WTC11 (cell line): ENCODE measurements around the gene BCAS3. TPM values are rescaled to one million over a fixed set of nuclear protein-coding genes. Genes with fewer than 3 reads are reported as not detected.

Experiments used
- ATAC-seq: fragments of 200-7000 bp; cut with Tn5 transposase; 2 replicates; pipeline ENCODE4 v1.10.0; 2021; ENCODE audit warnings: mild to moderate bottlenecking, moderate library complexity
- CTCF ChIA-PET: fragments of 300-600 bp; sonication (Branson Sonifier 250); formaldehyde crosslinking; loops from one replicate; lab custom pipeline; 2021; ENCODE audit warnings: antibody characterized with exemption; lab: Charles Lee
- POLR2A ChIA-PET: fragments of 350-600 bp; sonication (Branson Sonifier 250); formaldehyde crosslinking; loops from one replicate; lab custom pipeline; 2021; ENCODE audit warnings: antibody characterized with exemption; lab: Charles Lee
- DNase-seq: peaks from one replicate; pipeline ENCODE4 v3.0.0; 2021; ENCODE audit warnings: low spot score
- H3K27ac Mint-ChIP-seq: 2 replicates; pipeline ENCODE4 v1.8.0; 2021; ENCODE audit warnings: mixed read lengths
- H3K27me3 Mint-ChIP-seq: 2 replicates; pipeline ENCODE4 v1.8.0; 2021; ENCODE audit warnings: low read depth, mild to moderate bottlenecking, moderate library complexity, mixed read lengths
- H3K36me3 Mint-ChIP-seq: 2 replicates; pipeline ENCODE4 v1.8.0; 2021; ENCODE audit warnings: mixed read lengths
- H3K4me1 Mint-ChIP-seq: 2 replicates; pipeline ENCODE4 v1.8.0; 2022; ENCODE audit warnings: mixed read lengths
- H3K4me3 Mint-ChIP-seq: 2 replicates; pipeline ENCODE4 v1.8.0; 2021; ENCODE audit warnings: mild to moderate bottlenecking, moderate library complexity, mixed read lengths
- H3K9me3 Mint-ChIP-seq: 2 replicates; pipeline ENCODE4 v1.8.0; 2021; ENCODE audit warnings: mixed read lengths
- CBFB ChIP-seq: sonication (generic); formaldehyde crosslinking; IDR thresholded peaks from 2 replicates; pipeline ENCODE4 v1.8.1; 2022; ENCODE audit warnings: mild to moderate bottlenecking, low read depth, missing genetic modification reagents
- FOXJ3 ChIP-seq: sonication (generic); formaldehyde crosslinking; IDR thresholded peaks from 2 replicates; pipeline ENCODE4 v1.9.0; 2021; ENCODE audit warnings: missing genetic modification reagents, mild to moderate bottlenecking, borderline replicate concordance
- FOXK1 ChIP-seq: sonication (generic); formaldehyde crosslinking; IDR thresholded peaks from 2 replicates; pipeline ENCODE4 v1.8.0; 2022; ENCODE audit warnings: mild to moderate bottlenecking, moderate library complexity, missing genetic modification reagents
- FOXP1 ChIP-seq: sonication (generic); formaldehyde crosslinking; IDR thresholded peaks from 2 replicates; pipeline ENCODE4 v1.8.0; 2022; ENCODE audit warnings: missing genetic modification reagents, mild to moderate bottlenecking, moderate library complexity, borderline replicate concordance
- GRHL2 ChIP-seq: fragments of 250-450 bp; sonication (Bioruptor Pico); IDR thresholded peaks from 2 replicates; pipeline ENCODE4 v1.8.0; 2022; ENCODE audit warnings: mild to moderate bottlenecking, moderate library complexity; ENCODE audit not compliant: insufficient replicate concordance, severe bottlenecking
- KAT7 ChIP-seq: sonication (generic); formaldehyde crosslinking; IDR thresholded peaks from 2 replicates; pipeline ENCODE4 v1.8.1; 2023; ENCODE audit warnings: missing genetic modification reagents, mild to moderate bottlenecking, borderline replicate concordance
- MYBL2 ChIP-seq: sonication (generic); formaldehyde crosslinking; IDR thresholded peaks from 2 replicates; pipeline ENCODE4 v1.8.1; 2023; ENCODE audit warnings: mild to moderate bottlenecking, moderate library complexity, missing genetic modification reagents
- NFE2L1 ChIP-seq: sonication (generic); formaldehyde crosslinking; IDR thresholded peaks from 2 replicates; pipeline ENCODE4 v1.8.1; 2023; ENCODE audit warnings: missing genetic modification reagents
- NR3C1 ChIP-seq: sonication (generic); formaldehyde crosslinking; conservative IDR thresholded peaks from 2 replicates; pipeline ENCODE4 v1.8.1; 2023; ENCODE audit warnings: low read depth, mild to moderate bottlenecking, missing genetic modification reagents
- ZNF219 ChIP-seq: sonication (generic); formaldehyde crosslinking; IDR thresholded peaks from 2 replicates; pipeline ENCODE4 v1.8.0; 2023; ENCODE audit warnings: missing genetic modification reagents, mild to moderate bottlenecking, borderline replicate concordance
- ZNF263 ChIP-seq: sonication (generic); formaldehyde crosslinking; IDR thresholded peaks from 2 replicates; pipeline ENCODE4 v1.8.1; 2022; ENCODE audit warnings: low read depth, mild to moderate bottlenecking, moderate library complexity, missing genetic modification reagents
- ZNF416 ChIP-seq: fragments of 250-450 bp; sonication (Bioruptor Pico); IDR thresholded peaks from 2 replicates; pipeline ENCODE4 v1.9.0; 2021; ENCODE audit warnings: mild to moderate bottlenecking, inconsistent platforms
- total RNA-seq: library from RNA; stranded (reverse); gene quantifications from 3 replicates; pipeline ENCODE4 v1.2.3, GENCODE V29; 2021
- TF ChIP-seq, protein P1 (sequence below): sonication (generic); formaldehyde crosslinking; IDR thresholded peaks from 2 replicates; pipeline ENCODE4 v1.8.1; 2022; ENCODE audit warnings: missing genetic modification reagents, borderline replicate concordance
- TF ChIP-seq, protein P2 (sequence below): sonication (generic); formaldehyde crosslinking; IDR thresholded peaks from 2 replicates; pipeline ENCODE4 v1.8.1; 2022; ENCODE audit warnings: mild to moderate bottlenecking, missing genetic modification reagents, moderate library complexity, borderline replicate concordance
- TF ChIP-seq, protein P3 (sequence below): sonication (generic); formaldehyde crosslinking; IDR thresholded peaks from 2 replicates; pipeline ENCODE4 v1.8.1; 2023; ENCODE audit warnings: mild to moderate bottlenecking, moderate library complexity, missing genetic modification reagents
- TF ChIP-seq, protein P4 (sequence below): fragments of 250-450 bp; sonication (Bioruptor Pico); IDR thresholded peaks from 2 replicates; pipeline ENCODE4 v1.9.0; 2021; ENCODE audit warnings: mild to moderate bottlenecking
- TF ChIP-seq, protein P5 (sequence below): sonication (generic); formaldehyde crosslinking; IDR thresholded peaks from 2 replicates; pipeline ENCODE4 v1.8.1; 2022; ENCODE audit warnings: low read depth, mild to moderate bottlenecking, moderate library complexity, missing genetic modification reagents, borderline replicate concordance
- TF ChIP-seq, protein P6 (sequence below): sonication (generic); formaldehyde crosslinking; IDR thresholded peaks from 2 replicates; pipeline ENCODE4 v1.8.0; 2023; ENCODE audit warnings: missing genetic modification reagents, mild to moderate bottlenecking, borderline replicate concordance

BCAS3 gene
- total RNA-seq, 1 experiment from 2014 or later = 15.5 TPM

DNA sequence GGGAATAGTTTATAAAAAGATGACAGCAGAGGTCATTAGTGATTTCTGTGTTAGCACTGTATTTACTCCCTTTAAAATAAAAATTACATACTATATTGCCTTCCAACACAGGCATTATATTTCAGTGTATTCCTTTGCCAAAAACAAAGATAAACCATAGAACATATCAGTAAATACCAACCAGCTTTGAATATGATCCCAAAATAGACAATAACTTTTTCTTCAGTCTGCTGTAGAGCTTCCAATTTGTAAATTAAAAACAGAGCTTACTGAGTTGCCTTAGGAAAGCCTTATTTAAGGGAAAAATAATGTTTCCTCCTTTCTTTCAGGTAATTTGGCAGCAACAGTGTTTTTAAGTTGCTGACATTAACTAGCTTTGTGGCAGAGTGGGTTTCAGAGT, 369.9 kb downstream of the BCAS3 start:
- H3K36me3 Mint-ChIP-seq = no peaks in the 10 kb centered on the region
- ChIA-PET POLR2A (no interaction called here), CTCF (no interaction called here)
- no peaks in the 10 kb centered on the region for H3K4me1 Mint-ChIP-seq
- no peaks in the 10 kb centered on the region for H3K9me3 Mint-ChIP-seq
- no peak overlapping the region for H3K4me3 Mint-ChIP-seq
- TF ChIP-seq FOXK1 (no peak), NFE2L1 (CRISPR knock-in tag) (no peak), FOXJ3 (CRISPR knock-in tag) (no peak)
- TF ChIP-seq, protein P1, sequence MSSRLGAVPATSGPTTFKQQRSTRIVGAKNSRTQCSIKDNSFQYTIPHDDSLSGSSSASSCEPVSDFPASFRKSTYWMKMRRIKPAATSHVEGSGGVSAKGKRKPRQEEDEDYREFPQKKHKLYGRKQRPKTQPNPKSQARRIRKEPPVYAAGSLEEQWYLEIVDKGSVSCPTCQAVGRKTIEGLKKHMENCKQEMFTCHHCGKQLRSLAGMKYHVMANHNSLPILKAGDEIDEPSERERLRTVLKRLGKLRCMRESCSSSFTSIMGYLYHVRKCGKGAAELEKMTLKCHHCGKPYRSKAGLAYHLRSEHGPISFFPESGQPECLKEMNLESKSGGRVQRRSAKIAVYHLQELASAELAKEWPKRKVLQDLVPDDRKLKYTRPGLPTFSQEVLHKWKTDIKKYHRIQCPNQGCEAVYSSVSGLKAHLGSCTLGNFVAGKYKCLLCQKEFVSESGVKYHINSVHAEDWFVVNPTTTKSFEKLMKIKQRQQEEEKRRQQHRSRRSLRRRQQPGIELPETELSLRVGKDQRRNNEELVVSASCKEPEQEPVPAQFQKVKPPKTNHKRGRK (CRISPR knock-in tag) = no peak
- TF ChIP-seq, protein P2, sequence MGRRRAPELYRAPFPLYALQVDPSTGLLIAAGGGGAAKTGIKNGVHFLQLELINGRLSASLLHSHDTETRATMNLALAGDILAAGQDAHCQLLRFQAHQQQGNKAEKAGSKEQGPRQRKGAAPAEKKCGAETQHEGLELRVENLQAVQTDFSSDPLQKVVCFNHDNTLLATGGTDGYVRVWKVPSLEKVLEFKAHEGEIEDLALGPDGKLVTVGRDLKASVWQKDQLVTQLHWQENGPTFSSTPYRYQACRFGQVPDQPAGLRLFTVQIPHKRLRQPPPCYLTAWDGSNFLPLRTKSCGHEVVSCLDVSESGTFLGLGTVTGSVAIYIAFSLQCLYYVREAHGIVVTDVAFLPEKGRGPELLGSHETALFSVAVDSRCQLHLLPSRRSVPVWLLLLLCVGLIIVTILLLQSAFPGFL (CRISPR knock-in tag) = no peak
- DNase-seq (no peak), ATAC-seq (no peak)
- no peak overlapping the region for H3K27ac Mint-ChIP-seq
- no peaks in the 10 kb centered on the region for H3K27me3 Mint-ChIP-seq

DNA sequence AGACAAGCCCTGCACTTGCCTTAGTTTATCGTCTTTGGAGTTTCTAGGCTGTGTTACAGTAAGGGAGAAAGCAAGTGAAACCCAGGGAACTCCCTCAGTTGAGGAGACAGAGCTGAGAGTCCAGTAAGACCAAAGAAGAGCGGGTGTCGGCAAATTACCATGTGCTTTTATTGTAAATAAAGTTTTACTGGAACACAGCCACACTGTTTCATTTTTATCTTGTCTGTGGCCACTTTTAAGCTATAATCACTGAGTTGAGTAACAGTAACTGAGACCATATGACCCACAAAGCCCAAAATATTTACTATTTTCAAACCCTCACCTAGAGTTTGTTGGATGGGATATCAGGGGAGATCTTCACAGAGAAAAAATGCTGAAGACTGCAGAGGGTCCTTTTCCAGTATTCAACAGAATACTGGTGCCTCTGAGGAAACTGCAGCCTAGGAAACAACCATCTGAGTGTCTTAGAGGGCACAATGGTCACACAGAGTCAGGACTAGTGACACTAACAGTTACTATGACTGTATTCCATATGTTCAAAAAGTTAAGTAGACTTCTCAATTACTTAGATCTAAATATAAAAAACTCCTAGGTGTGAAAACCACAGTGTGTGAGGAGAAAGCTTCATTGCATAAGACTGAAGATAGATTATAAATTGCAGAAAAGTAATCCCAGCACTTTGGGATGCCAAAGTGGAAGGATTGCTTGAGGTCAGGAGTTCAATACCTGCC, 370.9 kb downstream of the BCAS3 start:
- Mint-ChIP-seq H3K27me3 (no peaks in the 10 kb centered on the region), H3K4me3 (no peak overlapping the region), H3K9me3 (no peaks in the 10 kb centered on the region), H3K27ac (0 out of 2 replicates have a peak overlapping the region, but pooled peaks have one; percentile 54), H3K36me3 (no peaks in the 10 kb centered on the region), H3K4me1 (no peaks in the 10 kb centered on the region)
- ATAC-seq (no peak), DNase-seq (no peak)
- POLR2A ChIA-PET = no interaction called here
- CTCF ChIA-PET = interaction anchor here (0.7 kb wide), 1 partner anchor 328 kb away, joined by 3 read pairs; no protein-coding TSS in a partner anchor
- TF ChIP-seq NR3C1 (CRISPR knock-in tag) = no peak
- no peak for TF ChIP-seq ZNF263
- no peak for TF ChIP-seq CBFB (CRISPR knock-in tag)
- no peak for TF ChIP-seq ZNF219
- TF ChIP-seq, protein P3, sequence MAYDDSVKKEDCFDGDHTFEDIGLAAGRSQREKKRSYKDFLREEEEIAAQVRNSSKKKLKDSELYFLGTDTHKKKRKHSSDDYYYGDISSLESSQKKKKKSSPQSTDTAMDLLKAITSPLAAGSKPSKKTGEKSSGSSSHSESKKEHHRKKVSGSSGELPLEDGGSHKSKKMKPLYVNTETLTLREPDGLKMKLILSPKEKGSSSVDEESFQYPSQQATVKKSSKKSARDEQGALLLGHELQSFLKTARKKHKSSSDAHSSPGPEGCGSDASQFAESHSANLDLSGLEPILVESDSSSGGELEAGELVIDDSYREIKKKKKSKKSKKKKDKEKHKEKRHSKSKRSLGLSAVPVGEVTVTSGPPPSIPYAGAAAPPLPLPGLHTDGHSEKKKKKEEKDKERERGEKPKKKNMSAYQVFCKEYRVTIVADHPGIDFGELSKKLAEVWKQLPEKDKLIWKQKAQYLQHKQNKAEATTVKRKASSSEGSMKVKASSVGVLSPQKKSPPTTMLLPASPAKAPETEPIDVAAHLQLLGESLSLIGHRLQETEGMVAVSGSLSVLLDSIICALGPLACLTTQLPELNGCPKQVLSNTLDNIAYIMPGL (CRISPR knock-in tag) = no peak
- TF ChIP-seq ZNF416 = no peak
- TF ChIP-seq, protein P1 (CRISPR knock-in tag) = no peak
- TF ChIP-seq FOXJ3 (CRISPR knock-in tag) = no peak
- TF ChIP-seq, protein P4, sequence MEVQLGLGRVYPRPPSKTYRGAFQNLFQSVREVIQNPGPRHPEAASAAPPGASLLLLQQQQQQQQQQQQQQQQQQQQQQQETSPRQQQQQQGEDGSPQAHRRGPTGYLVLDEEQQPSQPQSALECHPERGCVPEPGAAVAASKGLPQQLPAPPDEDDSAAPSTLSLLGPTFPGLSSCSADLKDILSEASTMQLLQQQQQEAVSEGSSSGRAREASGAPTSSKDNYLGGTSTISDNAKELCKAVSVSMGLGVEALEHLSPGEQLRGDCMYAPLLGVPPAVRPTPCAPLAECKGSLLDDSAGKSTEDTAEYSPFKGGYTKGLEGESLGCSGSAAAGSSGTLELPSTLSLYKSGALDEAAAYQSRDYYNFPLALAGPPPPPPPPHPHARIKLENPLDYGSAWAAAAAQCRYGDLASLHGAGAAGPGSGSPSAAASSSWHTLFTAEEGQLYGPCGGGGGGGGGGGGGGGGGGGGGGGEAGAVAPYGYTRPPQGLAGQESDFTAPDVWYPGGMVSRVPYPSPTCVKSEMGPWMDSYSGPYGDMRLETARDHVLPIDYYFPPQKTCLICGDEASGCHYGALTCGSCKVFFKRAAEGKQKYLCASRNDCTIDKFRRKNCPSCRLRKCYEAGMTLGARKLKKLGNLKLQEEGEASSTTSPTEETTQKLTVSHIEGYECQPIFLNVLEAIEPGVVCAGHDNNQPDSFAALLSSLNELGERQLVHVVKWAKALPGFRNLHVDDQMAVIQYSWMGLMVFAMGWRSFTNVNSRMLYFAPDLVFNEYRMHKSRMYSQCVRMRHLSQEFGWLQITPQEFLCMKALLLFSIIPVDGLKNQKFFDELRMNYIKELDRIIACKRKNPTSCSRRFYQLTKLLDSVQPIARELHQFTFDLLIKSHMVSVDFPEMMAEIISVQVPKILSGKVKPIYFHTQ (CRISPR knock-in tag) = no peak
- TF ChIP-seq, protein P5, sequence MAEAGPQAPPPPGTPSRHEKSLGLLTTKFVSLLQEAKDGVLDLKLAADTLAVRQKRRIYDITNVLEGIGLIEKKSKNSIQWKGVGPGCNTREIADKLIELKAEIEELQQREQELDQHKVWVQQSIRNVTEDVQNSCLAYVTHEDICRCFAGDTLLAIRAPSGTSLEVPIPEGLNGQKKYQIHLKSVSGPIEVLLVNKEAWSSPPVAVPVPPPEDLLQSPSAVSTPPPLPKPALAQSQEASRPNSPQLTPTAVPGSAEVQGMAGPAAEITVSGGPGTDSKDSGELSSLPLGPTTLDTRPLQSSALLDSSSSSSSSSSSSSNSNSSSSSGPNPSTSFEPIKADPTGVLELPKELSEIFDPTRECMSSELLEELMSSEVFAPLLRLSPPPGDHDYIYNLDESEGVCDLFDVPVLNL (CRISPR knock-in tag) = no peak
- TF ChIP-seq, protein P6, sequence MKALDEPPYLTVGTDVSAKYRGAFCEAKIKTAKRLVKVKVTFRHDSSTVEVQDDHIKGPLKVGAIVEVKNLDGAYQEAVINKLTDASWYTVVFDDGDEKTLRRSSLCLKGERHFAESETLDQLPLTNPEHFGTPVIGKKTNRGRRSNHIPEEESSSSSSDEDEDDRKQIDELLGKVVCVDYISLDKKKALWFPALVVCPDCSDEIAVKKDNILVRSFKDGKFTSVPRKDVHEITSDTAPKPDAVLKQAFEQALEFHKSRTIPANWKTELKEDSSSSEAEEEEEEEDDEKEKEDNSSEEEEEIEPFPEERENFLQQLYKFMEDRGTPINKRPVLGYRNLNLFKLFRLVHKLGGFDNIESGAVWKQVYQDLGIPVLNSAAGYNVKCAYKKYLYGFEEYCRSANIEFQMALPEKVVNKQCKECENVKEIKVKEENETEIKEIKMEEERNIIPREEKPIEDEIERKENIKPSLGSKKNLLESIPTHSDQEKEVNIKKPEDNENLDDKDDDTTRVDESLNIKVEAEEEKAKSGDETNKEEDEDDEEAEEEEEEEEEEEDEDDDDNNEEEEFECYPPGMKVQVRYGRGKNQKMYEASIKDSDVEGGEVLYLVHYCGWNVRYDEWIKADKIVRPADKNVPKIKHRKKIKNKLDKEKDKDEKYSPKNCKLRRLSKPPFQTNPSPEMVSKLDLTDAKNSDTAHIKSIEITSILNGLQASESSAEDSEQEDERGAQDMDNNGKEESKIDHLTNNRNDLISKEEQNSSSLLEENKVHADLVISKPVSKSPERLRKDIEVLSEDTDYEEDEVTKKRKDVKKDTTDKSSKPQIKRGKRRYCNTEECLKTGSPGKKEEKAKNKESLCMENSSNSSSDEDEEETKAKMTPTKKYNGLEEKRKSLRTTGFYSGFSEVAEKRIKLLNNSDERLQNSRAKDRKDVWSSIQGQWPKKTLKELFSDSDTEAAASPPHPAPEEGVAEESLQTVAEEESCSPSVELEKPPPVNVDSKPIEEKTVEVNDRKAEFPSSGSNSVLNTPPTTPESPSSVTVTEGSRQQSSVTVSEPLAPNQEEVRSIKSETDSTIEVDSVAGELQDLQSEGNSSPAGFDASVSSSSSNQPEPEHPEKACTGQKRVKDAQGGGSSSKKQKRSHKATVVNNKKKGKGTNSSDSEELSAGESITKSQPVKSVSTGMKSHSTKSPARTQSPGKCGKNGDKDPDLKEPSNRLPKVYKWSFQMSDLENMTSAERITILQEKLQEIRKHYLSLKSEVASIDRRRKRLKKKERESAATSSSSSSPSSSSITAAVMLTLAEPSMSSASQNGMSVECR (CRISPR knock-in tag) = no peak
- TF ChIP-seq GRHL2 (CRISPR knock-in tag) = no peak
- TF ChIP-seq MYBL2 = no peak
- TF ChIP-seq KAT7 (CRISPR knock-in tag) = no peak
- no peak for TF ChIP-seq FOXP1 (CRISPR knock-in tag)
